G401.6 (cell line): ENCODE measurements around the gene FPR1.

Experiments used
- FAIRE-seq: peaks from 2 replicates; lab custom pipeline; 2012; peaks lifted over from hg19 to GRCh38; lab: Jason Lieb, UNC

FPR1 gene, protein sequence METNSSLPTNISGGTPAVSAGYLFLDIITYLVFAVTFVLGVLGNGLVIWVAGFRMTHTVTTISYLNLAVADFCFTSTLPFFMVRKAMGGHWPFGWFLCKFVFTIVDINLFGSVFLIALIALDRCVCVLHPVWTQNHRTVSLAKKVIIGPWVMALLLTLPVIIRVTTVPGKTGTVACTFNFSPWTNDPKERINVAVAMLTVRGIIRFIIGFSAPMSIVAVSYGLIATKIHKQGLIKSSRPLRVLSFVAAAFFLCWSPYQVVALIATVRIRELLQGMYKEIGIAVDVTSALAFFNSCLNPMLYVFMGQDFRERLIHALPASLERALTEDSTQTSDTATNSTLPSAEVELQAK

DNA sequence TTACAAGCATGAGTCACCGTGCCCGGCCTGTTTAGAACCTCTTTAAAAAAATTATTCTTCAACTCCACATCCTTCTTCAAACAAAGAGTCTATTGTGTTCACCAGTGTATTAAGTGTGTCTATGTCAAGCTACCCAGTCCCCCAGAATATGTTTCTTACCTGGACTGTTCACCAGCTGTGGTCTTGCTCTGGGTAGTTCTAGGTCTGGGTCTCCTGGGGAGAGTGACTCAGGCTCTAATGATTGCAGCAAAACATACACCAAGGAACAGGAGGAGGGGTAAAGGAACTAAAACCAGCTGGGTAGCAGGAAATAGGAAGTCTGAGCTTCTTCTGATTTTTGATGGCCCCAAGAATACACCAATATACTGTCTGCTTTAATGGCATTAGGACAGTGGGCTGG, at the start of gene FPR1:
Gene FPR1 (minus strand): TSS at position 224 of the 400 bp plus-strand sequence. CDS start 4,884 bp downstream, outside the sequence.
- FAIRE-seq: no peak

DNA sequence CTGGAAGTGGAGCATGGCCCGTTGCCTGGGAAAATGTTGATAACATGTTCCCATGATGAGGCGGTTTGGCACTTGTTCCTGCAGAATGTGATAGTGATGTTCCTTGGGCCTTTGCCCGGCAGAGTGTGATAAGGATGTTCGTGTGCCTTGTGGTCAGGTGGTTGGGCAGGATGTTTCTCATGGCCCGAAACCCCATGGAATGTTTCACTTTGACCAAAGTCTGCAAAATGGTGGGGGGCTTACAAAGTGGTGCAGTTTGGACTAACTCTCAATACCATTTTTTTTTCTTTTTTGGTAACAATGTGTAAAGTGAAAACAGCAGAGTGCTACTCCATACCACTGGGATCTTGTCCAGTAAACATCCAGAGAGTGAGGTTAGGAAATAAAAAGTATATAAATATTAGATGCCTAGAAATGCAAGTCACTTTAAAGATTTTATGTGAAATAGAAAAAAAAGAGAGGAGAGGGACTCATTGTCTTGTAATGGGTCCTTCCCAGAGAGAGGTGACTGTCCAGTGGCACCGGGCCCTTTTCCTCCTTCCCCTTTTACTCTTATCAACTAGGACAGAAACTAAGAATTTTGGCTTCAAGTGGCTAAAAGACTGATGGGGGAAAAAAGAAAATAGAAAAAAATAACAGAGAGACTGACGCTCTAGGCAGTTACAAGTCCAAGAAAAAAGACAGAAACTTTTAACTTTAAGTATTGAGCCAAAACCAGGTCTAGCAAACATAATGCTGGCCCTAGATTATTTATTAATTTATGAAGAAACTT, 49.0 kb upstream of the FPR1 start:
- no peak for FAIRE-seq

DNA sequence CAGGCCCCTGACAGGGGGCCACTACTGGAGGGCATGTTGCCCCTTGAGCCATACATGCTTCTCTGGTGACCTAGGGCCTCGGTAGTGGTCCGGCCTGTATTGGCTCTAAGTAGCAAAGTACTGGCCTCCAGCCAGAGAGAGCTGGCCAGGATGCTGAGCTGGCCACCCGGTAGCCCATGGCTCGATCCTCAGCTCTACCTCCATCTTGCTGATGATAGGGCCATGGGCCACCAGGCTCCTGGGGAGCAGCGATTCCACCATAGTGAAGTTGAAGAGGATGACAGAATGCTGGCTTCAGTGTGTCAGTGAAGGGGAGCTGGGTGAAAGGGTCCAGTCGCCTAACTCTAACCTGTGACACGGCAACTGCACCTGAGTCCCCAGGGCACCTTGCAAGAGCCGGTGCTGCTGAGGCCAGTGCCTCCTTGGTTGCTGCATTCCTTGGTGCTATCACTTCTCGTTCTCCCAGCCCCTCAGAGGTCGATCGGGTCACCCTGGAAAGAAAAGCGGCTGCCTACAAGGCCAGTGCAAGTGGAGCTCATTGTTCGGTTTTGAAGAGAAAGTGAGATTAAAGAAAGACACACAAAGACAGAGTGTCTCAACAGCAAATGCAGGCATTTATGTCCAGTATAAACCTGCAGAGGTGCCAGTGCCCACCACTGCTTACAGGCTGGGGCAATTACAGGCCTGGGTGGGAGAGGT, 48.2 kb upstream of the FPR1 start:
- no peak for FAIRE-seq

DNA sequence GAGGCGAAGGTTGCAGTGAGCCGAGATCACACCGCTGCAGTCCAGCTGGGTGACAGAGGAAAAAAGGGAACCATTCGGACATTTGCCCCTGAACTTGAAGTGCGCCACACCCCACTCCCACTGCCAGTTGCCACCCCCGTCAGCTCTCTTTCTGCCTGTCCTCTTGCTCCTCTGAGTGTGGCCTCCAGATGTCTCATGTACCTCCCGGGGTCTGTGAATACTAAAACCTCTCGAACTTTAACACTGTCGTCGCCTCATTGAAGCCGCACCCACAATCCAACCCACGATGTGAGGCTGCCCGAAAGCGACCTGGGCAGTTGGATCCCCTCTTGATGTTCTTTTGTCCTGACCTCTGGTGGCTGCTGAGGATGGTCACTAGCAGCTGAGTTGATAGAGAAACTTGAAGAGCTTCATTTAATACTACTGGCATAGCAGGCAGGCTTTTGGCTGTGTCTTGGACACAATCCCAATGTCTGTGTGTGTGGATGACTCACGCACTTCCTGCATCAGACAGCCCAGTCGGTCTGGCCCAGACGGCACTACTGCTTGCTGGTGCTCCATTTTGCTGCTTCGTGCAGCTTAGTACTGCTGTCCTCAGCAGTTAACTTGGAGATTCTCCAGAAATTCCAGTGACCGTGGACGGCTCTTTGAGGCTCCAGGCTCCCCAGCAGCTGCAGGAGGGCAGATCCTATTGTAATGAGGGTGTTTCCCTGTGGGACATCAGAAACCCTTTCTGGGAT, 47.5 kb upstream of the FPR1 start:
- FAIRE-seq: no peak

DNA sequence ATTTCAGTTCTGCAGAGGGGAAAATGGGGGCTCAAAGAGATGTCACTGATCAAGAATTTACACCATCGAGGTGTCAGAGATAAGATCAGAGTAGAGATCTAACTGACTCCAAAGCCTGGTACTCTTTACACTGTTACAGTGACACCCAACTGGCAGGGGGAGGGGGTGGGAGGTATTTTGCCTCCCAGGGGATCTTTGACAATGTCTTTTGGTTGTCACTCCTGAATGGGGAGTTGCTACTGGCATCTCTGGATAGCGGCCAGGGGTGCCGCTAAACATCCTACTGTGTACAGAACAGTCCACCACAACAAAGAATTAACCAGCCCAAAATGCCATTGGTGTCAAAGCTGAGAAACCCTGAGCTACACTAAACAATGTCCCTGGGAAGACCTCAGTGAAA, 46.4 kb upstream of the FPR1 start:
- no peak for FAIRE-seq

DNA sequence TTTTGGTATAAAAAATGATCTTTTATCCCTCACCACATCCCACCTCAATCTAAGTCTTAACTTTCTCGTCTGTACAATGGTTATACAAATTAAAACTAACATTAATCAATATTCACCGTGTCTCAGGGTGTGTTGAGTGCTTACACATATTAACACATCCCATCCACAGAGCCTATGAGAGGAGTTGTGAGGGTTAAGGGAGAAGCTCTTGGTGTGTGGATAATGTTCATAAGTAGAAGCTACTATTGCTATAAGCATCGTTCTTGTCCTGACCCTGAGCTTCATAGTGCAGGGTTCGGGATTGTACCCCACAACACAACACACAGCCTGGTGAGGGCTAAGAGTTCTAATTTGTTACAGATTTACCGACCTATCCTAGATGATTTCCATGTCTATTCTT, 45.8 kb upstream of the FPR1 start:
- FAIRE-seq: no peak

DNA sequence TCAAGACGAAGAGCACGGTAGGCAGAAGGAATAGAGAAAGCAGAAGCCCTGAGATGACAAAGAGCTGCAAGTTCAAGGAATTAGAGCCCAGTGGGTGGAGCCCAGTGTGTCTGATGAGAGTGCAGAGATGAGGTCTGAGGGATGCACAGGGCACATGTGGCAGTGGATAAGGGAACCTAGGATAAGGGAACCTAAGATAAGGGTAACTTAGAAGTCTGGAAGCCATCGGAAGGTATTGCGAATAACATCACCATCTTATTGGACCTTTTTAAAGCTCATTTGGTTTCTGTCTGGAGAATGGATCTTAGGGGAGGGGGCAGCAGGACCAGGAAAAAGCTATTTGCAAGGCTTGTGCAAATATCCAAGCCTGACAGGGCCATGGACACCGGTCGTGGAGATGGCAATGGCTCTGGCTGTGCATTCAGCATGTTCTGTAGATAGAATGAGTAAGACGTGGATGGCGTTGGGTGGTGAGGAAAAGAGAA, 44.6 kb upstream of the FPR1 start:
- no peak for FAIRE-seq

DNA sequence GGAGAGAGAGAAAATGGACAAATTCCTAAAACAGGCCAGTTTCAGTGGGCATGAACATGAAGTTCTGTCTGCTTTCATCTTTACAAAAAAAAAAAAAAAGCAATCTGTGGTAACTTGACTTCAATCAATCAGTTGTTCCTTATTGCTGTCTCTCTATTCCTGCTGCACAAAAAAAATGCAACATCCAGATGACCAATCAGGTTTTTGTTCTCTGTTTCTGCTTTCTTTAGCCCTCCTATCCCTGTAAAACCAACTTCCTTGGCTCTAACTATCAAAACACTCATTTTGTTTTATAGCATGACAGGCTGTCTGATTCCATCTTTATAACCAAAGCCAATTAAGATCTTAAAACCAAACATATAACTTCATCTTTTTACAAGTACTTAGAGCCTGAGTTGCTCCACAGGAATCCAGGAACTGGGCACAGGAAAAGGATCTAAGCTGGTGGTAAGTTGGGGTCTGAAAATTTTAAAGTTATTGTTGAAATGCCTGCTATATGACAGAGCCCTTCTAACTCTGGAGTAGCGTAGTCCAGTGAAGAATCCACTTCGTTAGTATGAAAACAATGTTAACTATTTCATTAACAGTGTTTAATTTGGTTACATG, 43.3 kb upstream of the FPR1 start, which contains the start of gene FPR3:
Gene FPR3 (plus strand): TSS at position 273 of the 606 bp plus-strand sequence. CDS start 28,592 bp downstream, outside the sequence.
- FAIRE-seq: no peak

DNA sequence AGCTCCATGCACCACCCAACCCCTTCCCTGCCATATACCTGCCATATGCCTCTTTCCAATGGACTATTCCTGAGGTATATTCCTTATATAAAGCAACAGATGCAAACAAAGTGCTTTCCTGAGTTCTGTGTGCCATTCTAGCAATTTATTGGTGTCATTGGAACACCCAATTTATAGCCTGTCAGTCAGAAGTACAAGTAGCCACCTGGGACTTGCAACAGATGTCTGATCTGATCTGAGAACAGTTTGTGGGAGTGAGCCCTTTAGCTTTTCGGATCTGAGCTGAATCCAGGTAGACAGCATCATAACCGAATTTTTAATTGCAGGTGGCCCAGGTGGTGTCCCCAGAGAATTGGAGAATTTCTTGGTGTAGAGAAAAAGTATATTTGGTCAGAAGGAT, 42.3 kb upstream of the FPR1 start:
- no peak for FAIRE-seq

DNA sequence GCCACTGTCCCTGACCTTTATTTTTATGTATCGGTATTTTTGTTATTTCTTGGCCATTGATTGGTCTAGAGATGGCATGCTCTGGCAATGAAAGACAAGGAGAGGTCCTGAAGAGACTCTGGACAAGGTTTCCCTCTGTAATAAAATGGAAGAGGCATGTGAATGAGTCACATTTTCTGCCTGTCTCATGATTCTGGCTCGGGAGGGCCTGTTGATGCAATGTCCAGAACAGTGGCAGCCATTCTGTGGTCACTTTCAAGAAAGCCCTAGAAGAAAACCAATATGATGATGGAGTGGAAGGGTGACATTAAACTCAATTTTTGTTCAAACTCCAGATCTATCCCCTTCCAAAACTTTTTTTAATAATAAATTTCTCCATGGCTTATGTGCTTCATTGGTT, 41.3 kb upstream of the FPR1 start:
- no peak for FAIRE-seq

DNA sequence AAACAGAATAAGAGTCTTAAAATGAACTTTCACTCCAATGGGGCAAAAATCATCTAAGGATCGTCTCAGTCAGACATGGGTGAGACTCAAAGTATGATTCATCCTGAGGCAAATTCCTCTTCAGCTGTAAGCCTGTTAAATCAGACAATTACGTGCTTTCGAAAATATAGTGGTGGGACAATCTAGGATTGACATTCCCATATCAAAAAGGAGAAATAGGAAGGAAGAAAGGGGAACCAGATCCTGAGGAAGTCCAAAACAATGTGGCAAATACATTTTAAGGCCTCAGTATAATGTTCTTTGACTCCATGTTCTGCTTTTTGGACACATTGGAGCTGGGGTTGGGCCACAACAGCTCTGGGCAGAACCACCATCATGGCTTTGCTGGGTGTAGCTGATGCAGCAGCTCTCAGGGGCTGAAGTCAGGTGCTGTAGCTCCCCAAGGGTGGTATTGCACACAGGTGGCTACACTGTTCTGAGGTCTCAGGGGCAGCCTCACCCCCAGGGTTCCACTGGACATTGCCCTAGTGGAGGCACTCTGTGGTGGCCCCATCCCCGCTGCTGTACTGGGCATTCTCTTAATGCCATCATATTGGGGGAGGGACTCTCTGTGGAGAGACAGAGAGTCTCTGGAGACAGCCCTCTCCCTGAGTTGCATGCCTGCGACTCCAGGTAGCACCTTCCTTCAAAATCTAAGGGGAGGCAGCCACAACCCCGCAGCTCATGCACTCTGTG, 37.5 kb upstream of the FPR1 start:
- no peak for FAIRE-seq

DNA sequence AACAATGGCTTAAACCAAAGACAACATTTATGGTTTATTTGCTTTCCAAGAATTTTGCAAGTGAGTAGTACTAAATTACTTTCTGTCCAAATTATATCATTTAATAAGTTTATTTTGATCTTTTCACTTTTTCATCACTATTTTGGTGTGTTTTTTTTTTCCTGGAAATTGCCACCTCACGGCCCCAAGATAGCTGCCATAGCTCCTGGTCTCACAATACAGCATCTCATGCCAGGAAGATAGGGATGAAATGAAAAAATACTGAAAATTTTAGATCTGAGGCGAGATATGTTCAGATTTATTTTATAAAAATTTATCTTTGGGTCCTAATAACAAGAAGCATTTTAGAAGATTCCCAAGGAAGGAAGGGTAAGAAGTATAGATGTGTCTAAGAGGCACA, 36.4 kb upstream of the FPR1 start:
- no peak for FAIRE-seq

DNA sequence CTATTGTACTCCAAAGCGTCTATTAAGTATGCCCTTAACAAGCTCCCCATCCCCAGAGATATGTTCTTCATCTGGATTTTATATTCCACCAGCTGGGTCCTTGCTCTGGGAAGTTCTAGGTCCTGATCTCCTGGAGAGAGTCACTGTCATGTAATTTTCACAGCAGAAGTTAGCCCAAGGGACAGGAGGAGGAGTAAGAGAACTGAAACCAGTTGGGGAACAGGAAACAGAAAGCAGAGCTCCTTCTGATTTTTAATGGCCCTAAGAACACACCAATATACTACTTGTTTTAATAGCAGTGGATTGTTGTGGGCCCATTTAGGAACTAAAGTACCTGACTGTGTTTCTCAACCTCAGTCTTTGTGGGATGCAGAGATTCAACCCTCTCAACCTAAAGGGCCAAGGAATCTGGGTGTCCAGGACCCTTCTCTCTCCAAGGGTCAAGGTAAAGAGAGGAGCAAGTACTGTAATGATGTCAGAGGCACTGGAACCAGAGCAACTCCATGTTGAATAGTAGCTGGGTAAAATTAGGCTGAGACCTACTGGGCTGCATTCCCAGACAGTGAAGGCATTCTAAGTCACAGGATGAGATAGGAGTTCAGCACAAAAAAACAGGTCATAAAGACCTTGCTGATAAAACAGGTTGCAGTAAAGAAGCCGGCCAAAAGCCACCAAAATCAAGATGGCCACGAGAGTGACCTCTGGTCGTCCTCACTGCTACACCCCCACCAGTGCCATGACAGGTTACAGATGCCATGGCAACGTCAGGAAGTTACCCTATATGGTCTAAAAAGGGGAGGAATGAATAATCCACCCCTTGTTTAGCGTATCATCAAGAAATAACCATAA, 35.2 kb upstream of the FPR1 start:
- FAIRE-seq: no peak

DNA sequence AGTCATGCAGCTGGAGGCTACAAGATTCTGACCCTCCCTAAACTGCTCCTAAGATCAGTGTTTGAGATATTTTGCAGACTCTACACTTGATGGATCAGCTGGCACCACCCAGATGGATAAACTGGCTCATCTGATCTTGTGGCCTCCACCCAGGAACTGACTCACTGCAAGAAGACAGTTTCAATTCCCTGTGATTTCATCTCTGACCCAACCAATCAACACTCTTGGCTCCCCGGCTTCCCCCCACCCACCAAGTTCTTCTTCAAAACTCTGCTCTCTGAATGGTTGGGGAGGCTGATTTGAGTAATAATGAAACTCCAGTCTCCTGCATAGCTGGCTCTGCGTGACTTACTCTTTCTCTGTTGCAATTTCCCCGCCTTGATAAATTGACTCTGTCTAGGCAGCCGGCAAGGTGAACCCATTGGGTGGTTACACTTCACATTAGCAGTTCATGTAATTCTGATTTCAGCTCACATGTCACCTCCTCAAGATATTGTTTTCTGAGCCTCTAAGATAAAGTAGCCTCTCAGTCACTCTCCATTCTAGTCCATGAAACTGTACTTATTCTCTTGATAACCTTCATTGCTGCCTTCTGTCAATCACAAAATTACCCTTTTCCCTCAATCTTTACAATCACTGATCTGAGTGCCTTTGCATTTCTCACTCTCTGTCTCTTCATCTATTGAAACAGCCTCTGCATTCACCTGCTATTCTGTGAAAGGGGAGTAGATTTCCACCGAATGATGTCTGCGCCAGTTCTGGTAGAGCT, 33.4 kb upstream of the FPR1 start:
- FAIRE-seq: no peak

DNA sequence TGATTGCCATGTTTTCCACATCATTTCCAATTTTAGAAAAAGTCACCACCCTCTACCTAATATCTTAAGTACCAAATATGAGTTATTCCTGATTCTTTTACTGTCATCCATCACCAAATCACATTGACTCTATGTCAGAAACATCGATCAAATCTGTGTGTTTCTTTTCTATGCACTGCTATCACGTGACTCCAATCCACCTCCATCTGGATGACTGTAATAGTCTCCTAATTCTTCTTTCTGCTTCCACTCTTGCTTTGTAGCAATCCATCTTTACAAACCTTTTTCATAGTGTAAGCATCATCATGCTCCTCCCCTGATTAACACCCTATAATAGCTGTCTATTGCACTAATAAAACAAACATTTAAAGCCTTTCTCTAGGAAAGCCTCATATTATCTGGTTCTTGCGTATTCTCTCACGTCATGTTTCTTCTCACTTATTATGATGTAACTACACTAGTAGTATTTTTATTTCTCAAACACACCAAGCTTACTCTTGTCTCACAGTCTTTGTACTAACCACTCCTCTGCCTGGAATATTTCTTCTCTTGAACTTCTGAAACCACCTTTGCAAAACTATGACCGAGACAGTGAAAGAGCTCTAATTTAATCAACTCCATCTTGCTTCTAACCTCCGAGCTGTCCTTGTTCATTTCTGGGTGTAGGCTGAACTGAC, 32.6 kb upstream of the FPR1 start:
- FAIRE-seq: no peak

DNA sequence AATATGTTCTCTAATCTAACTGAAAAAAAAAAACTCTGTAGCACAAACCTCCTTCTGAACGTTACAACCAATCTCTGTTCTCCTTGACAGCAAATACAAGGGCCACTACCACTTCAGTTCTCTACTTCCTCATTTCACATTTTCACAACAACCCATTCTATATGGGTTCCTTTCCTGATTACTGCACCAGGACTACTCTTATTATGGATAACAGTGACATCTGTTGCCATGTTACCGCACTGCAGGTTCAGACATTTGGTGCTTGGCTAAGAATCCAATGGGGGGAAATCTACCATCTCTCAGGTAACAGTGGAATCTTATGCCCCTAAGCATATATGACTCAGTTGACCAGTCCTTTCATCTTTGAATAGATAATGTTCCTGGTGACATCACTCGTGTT, 31.7 kb upstream of the FPR1 start:
- FAIRE-seq: no peak

DNA sequence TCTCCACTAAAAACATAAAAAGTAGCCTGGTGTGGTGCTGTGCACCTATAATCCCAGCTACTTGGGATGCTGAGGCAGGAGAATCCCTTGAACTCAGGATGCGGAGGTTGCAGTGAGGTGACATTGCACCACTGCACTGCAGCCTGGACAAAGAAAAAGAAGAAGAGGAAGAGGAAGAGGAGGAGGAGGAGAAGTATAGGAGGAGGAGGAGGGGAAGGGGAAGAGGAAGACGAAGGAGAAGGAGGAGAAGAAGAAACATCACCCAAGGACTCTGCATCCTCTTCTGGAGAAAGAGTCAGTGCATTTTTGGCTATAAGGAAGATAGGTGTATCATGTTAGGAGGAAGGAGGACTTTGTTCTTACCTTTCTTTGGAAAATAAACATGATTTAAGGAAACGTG, 30.3 kb upstream of the FPR1 start:
- no peak for FAIRE-seq

DNA sequence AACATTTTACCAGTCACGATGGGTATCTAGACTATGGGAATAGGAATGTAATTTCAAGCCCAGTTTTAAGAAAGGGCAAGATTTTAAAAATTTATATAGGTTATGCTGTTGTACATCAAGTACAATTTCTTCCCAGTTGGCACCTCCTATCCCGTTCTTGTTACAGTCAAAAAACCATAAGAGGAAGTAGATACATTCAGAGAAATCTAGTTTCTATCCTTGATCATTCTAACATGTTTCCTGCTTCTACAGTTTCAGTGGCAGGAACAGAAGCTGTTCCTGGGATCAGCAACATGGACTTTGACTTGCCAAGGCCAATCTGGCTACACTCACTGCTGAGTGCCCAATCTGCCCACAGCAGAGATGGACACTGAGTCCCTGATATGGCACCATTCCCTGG, 28.6 kb upstream of the FPR1 start:
- no peak for FAIRE-seq

DNA sequence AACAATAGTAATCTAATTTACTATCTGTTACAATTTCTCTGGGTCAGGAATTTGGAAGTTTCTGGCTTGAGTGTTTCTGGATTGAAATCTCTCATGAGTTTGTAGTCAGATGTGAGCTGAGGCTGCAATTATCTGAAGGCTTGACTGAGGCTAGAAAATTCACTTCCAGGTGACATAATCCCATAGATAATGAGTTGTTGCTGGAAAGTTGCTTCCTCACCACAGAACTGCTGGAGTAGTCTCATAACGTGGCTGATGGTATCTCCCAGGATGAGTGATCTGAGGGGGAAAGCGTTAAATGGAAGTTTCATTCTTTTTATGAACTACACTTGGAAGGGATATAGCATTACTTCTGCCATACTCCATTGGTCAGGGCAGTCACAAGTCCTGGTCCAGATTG, 28.0 kb upstream of the FPR1 start:
- no peak for FAIRE-seq
